OCI-LY1 (cell line): ENCODE results near the gene PKMYT1.

Source experiments
- H2AFZ ChIP-seq: fragments of 200-600 bp; sonication (generic), shearing (Covaris generic); 2 replicates; pipeline ENCODE4 v1.6.0; 2014; ENCODE audit warnings: antibody characterized with exemption, mild to moderate bottlenecking, low read length
- H3F3A ChIP-seq: fragments of 200-600 bp; sonication (generic), shearing (Covaris generic); 2 replicates; pipeline ENCODE4 v1.6.0; 2014; ENCODE audit warnings: mild to moderate bottlenecking, antibody characterized with exemption, low read length, moderate library complexity; ENCODE audit not compliant: insufficient read depth
- H3K27ac ChIP-seq: fragments of 200-600 bp; sonication (generic); 2 replicates; pipeline ENCODE4 v1.5.1; 2014; ENCODE audit warnings: low read length, mixed run types, mild to moderate bottlenecking, low read depth; ENCODE audit not compliant: poor library complexity, severe bottlenecking
- H3K27me3 ChIP-seq: fragments of 200-600 bp; sonication (generic); 2 replicates; pipeline ENCODE4 v1.6.0; 2014; ENCODE audit warnings: antibody characterized with exemption, mild to moderate bottlenecking, low read length, moderate library complexity; ENCODE audit not compliant: insufficient read depth
- H3K36me3 ChIP-seq: fragments of 200-600 bp; sonication (generic); 2 replicates; pipeline ENCODE4 v1.6.1; 2014; ENCODE audit warnings: mild to moderate bottlenecking, antibody characterized with exemption, low read length, moderate library complexity, mixed read lengths; ENCODE audit not compliant: insufficient read depth
- H3K4me1 ChIP-seq: fragments of 200-600 bp; sonication (generic); 2 replicates; pipeline ENCODE4 v1.5.1; 2014; ENCODE audit warnings: mild to moderate bottlenecking, low read length, moderate library complexity; ENCODE audit not compliant: insufficient read depth, severe bottlenecking
- H3K4me2 ChIP-seq: fragments of 200-600 bp; sonication (generic), shearing (Covaris generic); 2 replicates; pipeline ENCODE4 v1.6.1; 2014; ENCODE audit warnings: low read length
- H3K4me3 ChIP-seq: fragments of 200-600 bp; sonication (generic); 2 replicates; pipeline ENCODE4 v1.5.1; 2014; ENCODE audit warnings: low read length, low read depth, mild to moderate bottlenecking, mixed read lengths; ENCODE audit not compliant: poor library complexity, severe bottlenecking
- H3K79me2 ChIP-seq: fragments of 200-600 bp; shearing (Covaris generic); 2 replicates; pipeline ENCODE4 v1.6.1; 2016; ENCODE audit warnings: mixed run types, low read length, mixed read lengths; ENCODE audit not compliant: insufficient read depth
- H3K9ac ChIP-seq: fragments of 200-600 bp; sonication (generic), shearing (Covaris generic); 2 replicates; pipeline ENCODE4 v1.6.1; 2014; ENCODE audit warnings: mild to moderate bottlenecking, low read length, mixed read lengths
- H3K9me2 ChIP-seq: fragments of 200-600 bp; sonication (generic), shearing (Covaris generic); 2 replicates; pipeline ENCODE4 v1.6.1; 2014; ENCODE audit warnings: low read depth, mild to moderate bottlenecking, low read length, mixed read lengths
- H3K9me3 ChIP-seq: fragments of 200-600 bp; shearing (Covaris generic); 2 replicates; pipeline ENCODE4 v1.6.1; 2014; ENCODE audit warnings: low read length, mixed read lengths
- H4K20me1 ChIP-seq: fragments of 200-600 bp; sonication (generic), shearing (Covaris generic); 2 replicates; pipeline ENCODE4 v1.6.0; 2016; ENCODE audit warnings: mild to moderate bottlenecking, low read length; ENCODE audit not compliant: insufficient read depth
- CTCF ChIP-seq: fragments of 200-600 bp; sonication (generic), shearing (Covaris generic); IDR thresholded peaks from 2 replicates; pipeline ENCODE4 v1.5.1; 2017; ENCODE audit warnings: mild to moderate bottlenecking, antibody characterized with exemption, low read length, moderate library complexity, mixed read lengths
- EZH2 ChIP-seq: fragments of 200-600 bp; sonication (generic), shearing (Covaris generic); IDR thresholded peaks from 2 replicates; pipeline ENCODE4 v1.8.0; 2017; ENCODE audit warnings: borderline replicate concordance, mixed run types, mild to moderate bottlenecking, antibody characterized with exemption, low read length, moderate library complexity, mixed read lengths

The PKMYT1 gene

GRCh38 chr16:3019594-3020246, 39.5 kb upstream of the PKMYT1 start:
- H3K79me2 ChIP-seq, result no peaks in the 10 kb centered on the region
- peaks cover 44% of the 10 kb centered on the region for H3K4me1 ChIP-seq
- H3F3A ChIP-seq, result no peaks in the 10 kb centered on the region
- H3K9ac ChIP-seq, result peak overlapping the region; percentile 37; the same call in 1 of the 2 replicates
- H3K27ac ChIP-seq, result no peak overlapping the region
- H3K27me3 ChIP-seq, result peaks cover 4% of the 10 kb centered on the region; the same call in 1 of the 2 replicates
- H2AFZ ChIP-seq, result no peak overlapping the region
- H3K4me3 ChIP-seq, result peak overlapping the region; percentile 67
- TF ChIP-seq EZH2 (no peak), CTCF (no peak)
- no peaks in the 10 kb centered on the region for H3K36me3 ChIP-seq
- H3K9me3 ChIP-seq, result no peaks in the 10 kb centered on the region
- H4K20me1 ChIP-seq, result no peaks in the 10 kb centered on the region
- H3K9me2 ChIP-seq, result no peaks in the 10 kb centered on the region
- H3K4me2 ChIP-seq, result peak overlapping the region; percentile 97

GRCh38 chr16:3017794-3018506, 37.7 kb upstream of the PKMYT1 start, which contains the start of gene CLDN6:
CLDN6 (minus strand) TSS chr16:3018183; CDS start chr16:3016021, 2,162 bp downstream.
- Histone ChIP-seq H3K27ac (no peak within 1 kb of the TSS), H3K9me3 (no peaks in the 10 kb centered on the region), H4K20me1 (no peaks in the 10 kb centered on the region), H3K4me2 (peak within 1 kb of the TSS; percentile 24; the same call in 1 of the 2 replicates), H3K27me3 (peaks cover 9% of the 10 kb centered on the region), H3K79me2 (no peaks in the 10 kb centered on the region), H2AFZ (no peak within 1 kb of the TSS), H3K4me3 (no peak within 1 kb of the TSS), H3K4me1 (peaks cover 36% of the 10 kb centered on the region), H3K9ac (no peak within 1 kb of the TSS), H3F3A (no peaks in the 10 kb centered on the region), H3K9me2 (no peaks in the 10 kb centered on the region), H3K36me3 (no peaks in the 10 kb centered on the region)
- no peak for TF ChIP-seq EZH2
- peak; percentile 75 for TF ChIP-seq CTCF

GRCh38 chr16:3017344-3017743, 37.1 kb upstream of the PKMYT1 start:
- Histone ChIP-seq H2AFZ (no peak overlapping the region), H3K9me3 (no peaks in the 10 kb centered on the region), H3K4me3 (no peak overlapping the region), H3K4me1 (peaks cover 30% of the 10 kb centered on the region), H3F3A (no peaks in the 10 kb centered on the region), H3K79me2 (no peaks in the 10 kb centered on the region), H3K9ac (no peak overlapping the region), H3K4me2 (no peak overlapping the region), H3K27me3 (peaks cover 10% of the 10 kb centered on the region), H3K27ac (no peak overlapping the region), H3K9me2 (no peaks in the 10 kb centered on the region), H4K20me1 (no peaks in the 10 kb centered on the region), H3K36me3 (no peaks in the 10 kb centered on the region)
- no peak for TF ChIP-seq CTCF
- no peak for TF ChIP-seq EZH2
